HG02759 (cell line): ENCODE measurements around the gene TBX21.
"Not testable (repeated sequence)": the region's sequence is repeated elsewhere in the genome, so short reads cannot be mapped to it uniquely, and the experiment has no call there.

Source experiments
- ATAC-seq: cut with Tn5 transposase; IDR thresholded peaks from one replicate; pipeline ENCODE4 v1.9.1; 2021; ENCODE audit warnings: mild to moderate bottlenecking, moderate library complexity; ENCODE audit not compliant: unreplicated experiment

TBX21 gene

DNA sequence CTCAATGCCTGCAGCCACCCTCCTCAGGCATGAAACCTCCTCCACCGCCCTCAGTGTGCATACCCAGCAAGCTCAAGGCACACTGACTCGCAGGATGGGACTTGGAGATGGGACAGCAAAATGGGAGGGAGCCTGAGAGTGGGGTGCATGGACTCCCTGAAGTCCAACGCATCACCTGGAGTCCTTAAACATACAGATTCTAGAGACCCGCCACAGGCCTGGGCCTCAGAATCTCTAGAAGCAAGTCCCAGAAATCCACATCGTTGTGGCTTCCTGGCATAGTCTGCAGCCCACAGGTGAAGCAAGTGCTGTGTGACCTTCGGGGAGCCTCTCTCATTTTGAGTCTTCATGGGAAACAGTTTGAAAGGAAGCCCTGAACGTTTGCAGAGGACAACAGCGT, 3.6 kb upstream of the TBX21 start:
- no peak for ATAC-seq

DNA sequence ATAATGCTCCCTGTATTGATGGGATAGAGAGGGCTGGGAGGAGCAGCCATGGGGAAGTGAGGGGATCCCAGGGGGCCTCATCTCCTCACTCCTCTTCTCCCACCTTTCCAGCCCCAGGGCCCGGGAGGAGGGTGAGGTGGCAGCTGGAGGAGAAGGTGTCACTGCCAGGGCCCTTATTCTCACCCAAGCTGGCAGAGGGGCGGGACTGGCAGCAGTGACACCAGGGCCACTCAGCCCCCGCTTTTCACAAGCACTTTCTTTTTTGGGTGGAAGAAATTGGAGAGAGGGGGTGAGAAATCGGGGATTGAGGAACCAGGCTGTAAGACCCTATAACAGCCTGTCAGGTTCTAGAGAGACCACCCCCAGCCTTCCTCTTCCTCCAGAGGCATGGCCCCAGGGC, 2.4 kb upstream of the TBX21 start:
- ATAC-seq = no peak

DNA sequence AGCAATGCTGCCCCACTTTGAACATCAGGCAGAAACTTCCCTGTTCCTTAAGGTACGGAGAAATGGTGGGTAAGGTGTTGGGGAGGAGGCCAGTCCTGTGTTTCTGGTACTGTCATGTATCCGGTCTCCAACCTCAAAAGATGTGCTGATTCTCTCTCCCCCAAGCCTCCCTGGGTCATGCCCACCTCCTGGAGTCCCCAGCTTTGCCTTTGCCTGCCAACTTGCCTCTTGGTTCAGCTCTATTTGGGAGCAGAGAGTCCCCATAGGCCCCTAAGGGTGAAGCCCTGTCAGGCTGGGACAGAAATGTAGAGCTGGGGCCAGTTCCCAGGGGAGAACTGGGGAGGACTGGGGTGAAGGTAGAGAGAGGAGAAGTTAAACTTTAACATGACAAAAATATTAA, 1.6 kb upstream of the TBX21 start:
- no peak for ATAC-seq

DNA sequence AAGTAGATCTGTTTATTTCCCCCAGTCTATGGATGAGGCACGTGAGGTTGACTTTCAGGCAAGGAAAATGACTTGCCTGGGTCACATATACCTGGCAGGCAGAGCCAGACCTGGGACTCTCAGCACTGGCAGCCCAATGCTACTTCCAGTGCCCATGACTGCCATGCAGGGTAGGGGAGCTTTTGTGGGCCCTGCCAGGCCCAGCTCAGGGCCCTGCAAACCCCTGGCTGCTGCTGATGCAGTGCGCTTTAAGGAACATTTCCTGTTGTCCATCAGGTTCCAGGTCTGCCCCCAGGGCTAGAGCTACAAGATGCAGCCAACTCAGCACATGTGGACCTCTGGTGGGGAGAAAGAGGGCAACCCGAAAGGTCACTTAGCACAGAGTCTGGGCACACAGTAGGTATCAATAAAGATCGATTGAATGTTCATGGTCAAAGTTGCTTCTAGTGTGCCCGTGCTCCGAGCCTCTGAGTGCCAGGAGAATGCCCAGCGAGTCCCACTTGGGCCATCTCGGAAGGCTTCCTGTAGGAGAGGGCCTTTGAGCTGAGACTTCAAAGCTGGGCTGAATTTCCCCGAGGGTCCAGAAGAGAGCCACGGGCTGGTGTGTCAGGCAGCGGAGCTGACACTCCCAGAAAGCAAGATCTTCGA, 513 bp upstream of the TBX21 start:
- ATAC-seq = no peak

DNA sequence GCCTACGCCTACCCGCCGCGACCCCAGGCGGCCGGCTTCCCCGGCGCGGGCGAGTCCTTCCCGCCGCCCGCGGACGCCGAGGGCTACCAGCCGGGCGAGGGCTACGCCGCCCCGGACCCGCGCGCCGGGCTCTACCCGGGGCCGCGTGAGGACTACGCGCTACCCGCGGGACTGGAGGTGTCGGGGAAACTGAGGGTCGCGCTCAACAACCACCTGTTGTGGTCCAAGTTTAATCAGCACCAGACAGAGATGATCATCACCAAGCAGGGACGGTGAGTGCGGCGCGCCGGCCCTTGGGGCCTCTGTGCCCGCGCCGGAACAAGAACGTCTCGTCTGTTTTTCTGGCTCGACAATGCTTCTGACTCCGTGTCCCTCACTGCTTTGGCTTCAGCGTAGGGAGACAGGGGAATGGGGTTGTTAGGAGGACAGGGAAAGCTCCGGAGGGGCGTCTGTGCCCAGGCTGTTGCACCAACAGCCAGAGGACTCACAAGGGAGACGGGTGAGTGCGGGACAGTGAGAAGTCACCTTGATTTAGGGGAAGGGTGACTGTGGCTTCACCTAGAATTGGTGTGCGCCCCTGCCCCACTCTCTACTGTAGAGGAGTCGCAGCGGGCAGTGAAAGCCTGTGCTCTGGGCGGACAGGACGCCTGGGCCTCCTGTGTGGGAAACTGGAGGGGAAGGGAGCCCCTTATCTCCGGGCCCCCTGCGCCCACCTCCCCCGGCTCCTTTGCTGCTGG, 806 bp downstream of the TBX21 start:
- peak; percentile 30 for ATAC-seq

DNA sequence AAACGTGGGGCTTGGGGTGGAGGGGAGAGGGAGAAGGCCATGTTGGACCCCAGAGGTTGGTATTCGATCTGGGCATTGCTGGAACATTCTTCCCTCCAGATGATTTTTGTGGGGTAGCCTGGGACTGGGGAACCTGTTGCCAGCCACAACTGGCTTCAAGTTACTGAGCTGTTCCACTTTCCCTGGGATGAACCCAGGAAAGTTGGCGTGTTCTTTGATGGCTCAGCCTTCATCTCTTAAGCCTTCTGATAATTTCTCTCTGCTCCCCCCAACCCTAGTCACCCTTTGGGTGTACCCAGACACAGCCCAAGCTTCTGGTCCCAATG, 2.1 kb downstream of the TBX21 start:
- ATAC-seq = no peak

DNA sequence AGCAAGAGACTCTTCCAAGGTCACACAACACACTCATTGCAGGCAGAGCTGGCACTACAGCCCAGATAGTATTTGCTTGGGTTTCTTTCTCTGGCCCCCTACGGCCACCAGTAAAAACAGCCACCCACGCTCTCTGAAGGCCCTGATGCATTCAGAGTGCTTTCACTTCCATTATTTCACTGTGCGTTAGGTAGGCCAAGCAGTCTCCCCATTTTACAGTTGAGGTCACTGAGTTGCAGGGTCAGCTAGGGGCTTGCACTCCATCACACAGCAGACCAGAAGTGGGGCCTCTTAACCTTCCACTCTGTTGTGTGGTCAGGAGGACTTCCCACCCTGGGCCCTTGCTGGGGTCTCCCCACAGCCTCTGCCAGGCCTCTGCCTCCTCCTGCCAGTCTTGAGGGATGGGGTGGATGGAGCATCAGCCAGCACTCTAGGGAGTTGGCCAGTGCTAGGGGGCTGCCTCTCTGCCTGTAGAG, 2.5 kb downstream of the TBX21 start:
- ATAC-seq = no peak

DNA sequence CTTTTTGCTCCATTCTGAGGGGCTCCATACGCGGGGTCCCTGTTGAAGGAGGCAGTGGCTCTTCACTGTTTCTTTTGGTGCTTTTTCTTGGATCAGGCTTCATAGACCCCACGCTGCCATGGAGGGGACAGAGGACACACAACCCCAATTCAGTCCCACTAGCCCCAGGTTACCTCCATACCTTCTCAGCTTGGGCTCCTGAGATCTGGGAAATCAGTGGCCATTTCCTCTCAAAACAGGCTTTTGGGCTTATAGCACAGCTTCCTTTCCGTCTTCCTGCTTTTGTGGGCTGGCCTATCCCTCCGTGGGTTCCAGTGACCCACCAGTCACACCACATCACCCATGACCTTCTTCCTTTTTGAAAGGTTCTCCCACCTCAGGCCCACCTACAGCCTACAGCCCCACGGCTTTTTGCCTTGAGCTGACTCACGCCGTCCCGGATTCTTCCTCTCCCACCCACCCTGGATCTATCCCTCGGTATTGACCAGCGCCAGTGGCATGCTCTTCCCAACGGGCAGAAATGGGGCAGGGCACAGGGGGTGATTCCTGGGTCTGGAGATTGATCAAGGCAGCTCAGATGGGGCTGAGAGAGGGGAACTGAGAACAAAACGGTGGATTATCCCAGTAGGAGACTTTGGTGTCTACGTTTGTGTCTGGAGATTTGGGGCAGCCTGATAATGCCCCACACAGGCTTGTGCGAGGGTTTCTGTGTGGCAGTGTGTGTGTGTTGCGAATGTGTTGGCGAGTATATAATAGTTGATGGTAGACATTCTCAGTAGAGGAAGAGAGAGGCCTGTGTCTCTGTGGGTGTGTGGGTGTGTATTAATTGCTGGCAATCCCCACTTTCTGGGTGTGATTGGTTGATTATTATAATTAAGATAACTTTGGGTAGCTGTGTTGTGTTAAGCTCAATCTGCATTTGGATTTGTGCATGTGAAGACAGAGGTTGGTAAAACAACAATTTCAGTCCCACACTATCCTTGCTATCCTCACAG, 3.8 kb downstream of the TBX21 start:
- no peak for ATAC-seq

DNA sequence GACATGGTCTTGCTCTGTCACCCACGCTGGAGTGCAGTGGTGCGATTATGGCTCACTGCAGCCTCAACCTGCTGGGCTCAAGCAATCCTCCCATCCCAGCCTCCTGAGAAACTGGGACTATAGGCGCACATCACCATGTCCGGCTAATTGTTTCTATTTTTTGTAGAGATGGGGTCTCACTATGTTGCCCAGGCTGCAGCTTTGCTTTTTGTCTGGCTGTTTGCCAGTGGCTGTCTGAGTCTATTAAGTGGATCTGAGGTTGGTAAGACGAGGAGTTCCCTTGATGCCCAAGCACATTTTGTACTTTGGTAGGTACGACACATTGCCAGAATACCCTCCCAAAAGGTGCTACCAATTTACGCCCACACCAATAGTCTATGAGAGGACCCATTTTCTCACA, 5.1 kb downstream of the TBX21 start:
- ATAC-seq = no peak

DNA sequence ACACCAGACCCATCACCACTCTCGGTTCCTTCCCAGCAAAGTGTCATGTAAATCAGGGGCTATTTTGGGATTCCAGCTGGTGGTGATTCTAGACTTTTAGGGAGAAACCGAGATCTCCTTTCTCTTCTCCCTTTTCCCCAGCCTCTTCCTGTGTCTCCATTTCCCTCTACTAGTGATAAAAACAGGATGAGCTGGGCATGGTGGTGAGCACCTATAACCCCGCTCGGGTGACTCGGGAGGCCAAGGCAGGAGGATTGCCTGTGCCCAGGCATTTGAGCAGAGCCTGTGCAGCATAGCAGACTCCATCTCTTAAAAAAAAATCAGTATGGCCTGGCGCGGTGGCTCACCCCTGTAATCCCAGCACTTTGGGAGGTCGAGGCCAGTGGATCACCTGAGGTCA, 6.1 kb downstream of the TBX21 start:
- ATAC-seq = no peak

DNA sequence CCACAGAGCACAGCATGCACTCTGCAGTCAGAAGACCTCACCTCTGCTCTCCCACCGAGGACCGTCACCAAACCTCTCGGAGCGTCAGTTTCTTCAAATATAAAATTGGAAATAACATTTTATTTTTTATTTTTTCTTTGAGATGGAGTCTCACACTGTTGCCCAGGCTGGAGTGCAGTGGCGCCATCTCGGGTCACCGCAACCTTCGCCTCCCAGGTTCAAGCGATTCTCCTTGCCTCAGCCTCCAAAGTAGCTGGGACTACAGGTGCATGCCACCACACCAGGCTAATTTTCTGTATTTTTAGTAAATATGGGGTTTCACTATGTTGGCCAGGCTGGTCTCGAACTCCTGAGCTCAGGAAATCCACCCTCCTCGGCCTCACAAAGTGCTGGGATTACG, 6.9 kb downstream of the TBX21 start:
- not testable (repeated sequence) for ATAC-seq

DNA sequence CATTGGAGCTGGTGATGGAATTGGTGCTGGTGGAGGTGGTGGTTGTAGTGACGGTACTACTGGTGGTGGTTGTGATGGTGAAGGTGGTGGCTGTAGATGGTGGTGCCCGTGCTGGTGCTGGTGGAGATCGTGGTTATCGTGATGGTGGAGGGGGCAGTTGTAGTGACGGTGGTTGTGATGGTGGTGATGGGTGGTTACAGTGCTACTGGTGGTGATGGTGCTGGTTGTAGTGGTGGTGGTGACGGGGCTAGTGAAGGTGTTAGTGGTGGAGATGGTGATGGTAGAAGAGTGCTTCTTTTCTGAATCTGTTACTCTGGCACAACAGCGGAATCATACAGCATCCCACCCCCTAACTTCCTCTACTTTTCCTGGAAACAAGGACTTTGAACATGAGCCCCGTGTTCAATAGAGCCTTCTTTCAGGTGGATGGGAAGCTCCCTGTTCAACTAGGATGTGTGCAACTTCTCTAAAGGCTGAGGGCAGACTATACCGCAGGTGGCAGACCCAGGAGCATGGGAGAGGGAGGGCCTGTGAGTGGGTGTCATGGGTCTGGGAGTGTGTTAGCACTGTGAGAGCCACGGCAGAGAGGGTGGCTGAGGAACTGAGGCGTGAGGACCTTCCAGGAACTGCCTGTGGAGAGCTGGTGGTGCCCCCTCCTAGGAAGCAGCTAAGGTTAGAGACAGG, 8.2 kb downstream of the TBX21 start:
- ATAC-seq = no peak

DNA sequence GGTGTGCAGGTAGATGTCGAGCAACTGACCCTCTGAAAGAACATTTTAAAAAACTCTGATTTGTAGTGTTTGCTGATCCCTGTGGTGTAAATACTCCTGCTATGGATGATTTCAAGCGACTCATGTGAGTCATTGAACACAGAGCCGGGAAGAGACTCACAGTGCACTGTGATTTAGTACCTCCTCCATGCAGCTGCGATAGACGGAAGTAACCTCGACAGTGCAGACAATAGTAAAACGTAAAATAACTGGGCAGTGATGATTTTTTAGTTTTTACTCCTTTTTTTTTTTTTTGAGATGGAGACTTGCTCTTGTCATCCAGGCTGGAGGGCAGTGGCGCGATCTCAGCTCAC, 8.7 kb downstream of the TBX21 start:
- no peak for ATAC-seq

DNA sequence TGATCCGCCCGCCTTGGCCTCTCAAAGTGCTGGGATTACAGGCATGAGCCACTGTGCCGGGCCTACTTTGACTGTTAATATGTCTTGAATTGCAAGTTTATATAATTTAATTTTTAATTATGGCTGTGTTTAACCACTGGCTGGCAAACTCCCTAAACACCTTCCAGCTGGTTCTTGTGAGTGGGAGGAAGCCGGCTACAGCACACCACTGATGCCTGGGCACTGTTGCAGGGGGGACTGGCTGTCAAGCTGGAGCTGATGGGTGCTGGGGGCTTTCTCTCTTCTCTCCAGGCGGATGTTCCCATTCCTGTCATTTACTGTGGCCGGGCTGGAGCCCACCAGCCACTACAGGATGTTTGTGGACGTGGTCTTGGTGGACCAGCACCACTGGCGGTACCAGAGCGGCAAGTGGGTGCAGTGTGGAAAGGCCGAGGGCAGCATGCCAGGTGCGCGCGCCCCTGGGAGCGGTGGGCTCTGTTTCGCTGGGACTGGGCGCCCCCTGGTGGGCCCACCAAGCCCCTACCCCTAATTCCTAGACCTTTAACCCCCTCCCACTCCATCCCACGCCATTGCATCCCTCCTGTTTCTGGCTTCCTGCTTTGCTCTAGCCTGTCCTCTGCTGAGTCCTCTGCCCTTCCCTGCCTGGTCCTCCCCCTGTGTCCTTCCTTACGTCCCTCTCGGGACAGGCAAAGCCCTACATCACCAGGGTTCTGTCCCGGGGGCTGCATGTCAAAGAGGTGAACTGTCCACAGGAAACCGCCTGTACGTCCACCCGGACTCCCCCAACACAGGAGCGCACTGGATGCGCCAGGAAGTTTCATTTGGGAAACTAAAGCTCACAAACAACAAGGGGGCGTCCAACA, 9.5 kb downstream of the TBX21 start:
- ATAC-seq = no peak

DNA sequence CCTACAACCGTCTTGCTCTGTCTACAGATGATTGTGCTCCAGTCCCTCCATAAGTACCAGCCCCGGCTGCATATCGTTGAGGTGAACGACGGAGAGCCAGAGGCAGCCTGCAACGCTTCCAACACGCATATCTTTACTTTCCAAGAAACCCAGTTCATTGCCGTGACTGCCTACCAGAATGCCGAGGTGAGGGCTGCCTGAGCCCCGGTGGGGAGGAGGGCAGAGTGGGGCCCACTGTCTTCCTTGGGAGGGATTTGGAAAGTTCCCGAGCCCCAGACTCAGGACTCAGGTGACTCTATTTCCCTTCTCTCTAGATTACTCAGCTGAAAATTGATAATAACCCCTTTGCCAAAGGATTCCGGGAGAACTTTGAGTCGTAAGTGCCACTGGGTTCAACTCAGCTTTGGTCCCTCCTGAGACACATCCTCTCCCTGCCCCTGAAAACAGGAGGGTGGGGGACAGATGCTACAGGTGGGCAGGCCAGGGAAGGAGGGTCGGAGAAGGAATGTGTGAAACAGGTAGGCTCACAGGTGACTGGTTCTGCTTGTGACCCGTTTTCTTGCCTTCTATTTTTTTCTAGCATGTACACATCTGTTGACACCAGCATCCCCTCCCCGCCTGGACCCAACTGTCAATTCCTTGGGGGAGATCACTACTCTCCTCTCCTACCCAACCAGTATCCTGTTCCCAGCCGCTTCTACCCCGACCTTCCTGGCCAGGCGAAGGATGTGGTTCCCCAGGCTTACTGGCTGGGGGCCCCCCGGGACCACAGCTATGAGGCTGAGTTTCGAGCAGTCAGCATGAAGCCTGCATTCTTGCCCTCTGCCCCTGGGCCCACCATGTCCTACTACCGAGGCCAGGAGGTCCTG, 11.4 kb downstream of the TBX21 start:
- no peak for ATAC-seq

DNA sequence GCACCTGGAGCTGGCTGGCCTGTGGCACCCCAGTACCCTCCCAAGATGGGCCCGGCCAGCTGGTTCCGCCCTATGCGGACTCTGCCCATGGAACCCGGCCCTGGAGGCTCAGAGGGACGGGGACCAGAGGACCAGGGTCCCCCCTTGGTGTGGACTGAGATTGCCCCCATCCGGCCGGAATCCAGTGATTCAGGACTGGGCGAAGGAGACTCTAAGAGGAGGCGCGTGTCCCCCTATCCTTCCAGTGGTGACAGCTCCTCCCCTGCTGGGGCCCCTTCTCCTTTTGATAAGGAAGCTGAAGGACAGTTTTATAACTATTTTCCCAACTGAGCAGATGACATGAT, 12.0 kb downstream of the TBX21 start:
- no peak for ATAC-seq

DNA sequence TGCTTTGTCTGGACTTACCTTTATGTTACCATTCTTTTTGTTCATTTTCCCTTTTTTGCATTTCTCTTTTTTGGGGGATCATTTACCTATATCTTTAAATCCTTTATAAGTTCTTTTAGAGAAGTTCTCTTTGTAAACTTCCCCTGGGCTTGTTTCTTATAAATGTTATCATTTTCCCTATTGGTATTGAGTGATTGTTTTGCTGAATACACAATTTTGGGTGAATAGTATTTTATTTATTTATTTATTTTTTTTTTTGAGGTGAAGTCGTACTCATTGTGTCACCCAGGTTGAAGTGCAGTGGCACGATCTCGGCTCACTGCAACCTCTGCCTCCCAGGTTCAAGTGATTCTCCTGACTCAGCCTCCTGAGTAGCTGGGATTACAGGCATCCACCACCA, 18.4 kb downstream of the TBX21 start:
- no peak for ATAC-seq

DNA sequence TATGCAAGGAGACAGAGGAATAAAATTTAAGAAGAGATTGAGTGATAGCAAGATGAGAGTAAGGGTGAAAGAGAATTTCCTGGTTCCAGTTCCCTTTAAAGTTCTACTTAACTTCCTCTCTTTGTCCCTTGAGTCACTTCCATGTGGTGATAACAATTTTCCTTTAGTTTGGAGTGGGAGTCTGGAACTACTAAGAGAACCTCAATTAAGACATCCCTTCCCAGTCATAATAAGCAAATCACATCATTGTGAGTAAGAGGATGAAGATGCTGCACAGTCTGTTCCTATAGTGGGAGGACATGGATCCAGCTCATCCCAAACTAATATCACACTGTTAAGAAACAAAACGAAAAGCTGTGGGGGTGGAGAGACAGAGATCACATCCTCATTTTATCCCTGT, 24.4 kb downstream of the TBX21 start:
- no peak for ATAC-seq

DNA sequence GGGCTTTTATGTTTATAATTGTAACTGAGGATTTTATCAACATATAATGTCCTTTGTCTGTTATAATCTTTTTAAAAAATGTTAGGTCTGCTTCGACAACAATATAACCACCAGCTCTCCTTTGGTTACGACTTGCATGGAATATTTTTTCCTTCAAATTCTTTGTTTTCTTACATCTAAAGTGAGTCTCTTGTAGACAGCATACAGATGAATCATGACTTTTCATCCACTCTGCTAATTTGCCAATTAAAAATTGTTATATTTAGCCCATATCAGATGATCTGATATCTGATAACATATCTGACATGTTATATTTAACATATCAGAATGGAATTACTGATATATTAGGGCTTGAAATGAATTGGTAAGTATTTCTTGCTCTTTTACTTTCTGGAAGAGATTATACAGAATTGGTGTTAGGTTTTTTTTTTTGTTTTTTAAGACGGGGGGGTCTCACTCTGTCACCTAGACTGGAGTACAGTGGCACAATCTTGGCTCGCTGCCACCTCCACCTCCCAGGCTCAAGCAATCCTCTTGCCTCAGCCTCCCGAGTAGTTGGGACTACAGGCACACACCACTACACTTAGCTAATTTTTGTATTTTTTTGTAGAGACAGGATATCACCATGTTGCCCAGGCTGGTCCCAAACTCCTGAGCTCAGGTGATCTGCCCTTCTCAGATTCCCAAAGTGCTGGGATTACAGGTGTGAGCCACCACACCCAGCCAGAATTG, 27.5 kb downstream of the TBX21 start:
- ATAC-seq = no peak
